ENCODE measurements around the gene VWA5B1. TPM values are rescaled to one million over a fixed set of nuclear protein-coding genes. Genes with fewer than 3 reads are reported as not detected.

The VWA5B1 gene
- total and polyA plus RNA-seq, 2 experiments from 2014 or later, result 0.16 to 1.0 TPM

GRCh38 chr1:20372676-20373075 is 82.0 kb downstream of the VWA5B1 start:
- DNase-seq (ENCODE audit: low spot score) (no peak), ATAC-seq (no peak)
- no peaks in the 10 kb centered on the region for H3K79me2 ChIP-seq (replicated peaks; ENCODE audit: insufficient read depth)
- no peaks in the 10 kb centered on the region for H3K9me3 Mint-ChIP-seq
- no peaks in the 10 kb centered on the region; the same call in 1 of the 2 replicates for H4K20me1 ChIP-seq (replicated peaks; ENCODE audit: insufficient read depth)
- H3K36me3 ChIP-seq (ENCODE audit: insufficient read depth), result no peaks in the 10 kb centered on the region
- no peaks in the 10 kb centered on the region for H3K9me2 ChIP-seq (ENCODE audit: insufficient read depth)
- TF ChIP-seq JUNB (IDR thresholded peaks at IDR 0.05; ENCODE audit: unreplicated experiment), result no peak
- TF ChIP-seq STAT1 (IDR thresholded peaks at IDR 0.05; ENCODE audit: unreplicated experiment), result no peak
- TF ChIP-seq EZH2phosphoT487 (IDR thresholded peaks at IDR 0.05; ENCODE audit: unreplicated experiment), result no peak
- no peak for TF ChIP-seq NANOG (IDR thresholded peaks at IDR 0.05; ENCODE audit: borderline replicate concordance)
- TF ChIP-seq CTCF (conservative IDR thresholded peaks at IDR 0.05; ENCODE audit: low read depth in 2 of 2), result no peak
- TF ChIP-seq, protein P1, sequence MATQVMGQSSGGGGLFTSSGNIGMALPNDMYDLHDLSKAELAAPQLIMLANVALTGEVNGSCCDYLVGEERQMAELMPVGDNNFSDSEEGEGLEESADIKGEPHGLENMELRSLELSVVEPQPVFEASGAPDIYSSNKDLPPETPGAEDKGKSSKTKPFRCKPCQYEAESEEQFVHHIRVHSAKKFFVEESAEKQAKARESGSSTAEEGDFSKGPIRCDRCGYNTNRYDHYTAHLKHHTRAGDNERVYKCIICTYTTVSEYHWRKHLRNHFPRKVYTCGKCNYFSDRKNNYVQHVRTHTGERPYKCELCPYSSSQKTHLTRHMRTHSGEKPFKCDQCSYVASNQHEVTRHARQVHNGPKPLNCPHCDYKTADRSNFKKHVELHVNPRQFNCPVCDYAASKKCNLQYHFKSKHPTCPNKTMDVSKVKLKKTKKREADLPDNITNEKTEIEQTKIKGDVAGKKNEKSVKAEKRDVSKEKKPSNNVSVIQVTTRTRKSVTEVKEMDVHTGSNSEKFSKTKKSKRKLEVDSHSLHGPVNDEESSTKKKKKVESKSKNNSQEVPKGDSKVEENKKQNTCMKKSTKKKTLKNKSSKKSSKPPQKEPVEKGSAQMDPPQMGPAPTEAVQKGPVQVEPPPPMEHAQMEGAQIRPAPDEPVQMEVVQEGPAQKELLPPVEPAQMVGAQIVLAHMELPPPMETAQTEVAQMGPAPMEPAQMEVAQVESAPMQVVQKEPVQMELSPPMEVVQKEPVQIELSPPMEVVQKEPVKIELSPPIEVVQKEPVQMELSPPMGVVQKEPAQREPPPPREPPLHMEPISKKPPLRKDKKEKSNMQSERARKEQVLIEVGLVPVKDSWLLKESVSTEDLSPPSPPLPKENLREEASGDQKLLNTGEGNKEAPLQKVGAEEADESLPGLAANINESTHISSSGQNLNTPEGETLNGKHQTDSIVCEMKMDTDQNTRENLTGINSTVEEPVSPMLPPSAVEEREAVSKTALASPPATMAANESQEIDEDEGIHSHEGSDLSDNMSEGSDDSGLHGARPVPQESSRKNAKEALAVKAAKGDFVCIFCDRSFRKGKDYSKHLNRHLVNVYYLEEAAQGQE (IDR thresholded peaks at IDR 0.05; ENCODE audit: unreplicated experiment), result no peak
- no peak for TF ChIP-seq EZH2 (IDR thresholded peaks at IDR 0.05; ENCODE audit: low read depth, unreplicated experiment)
- TF ChIP-seq POLR2AphosphoS5 (IDR thresholded peaks at IDR 0.05; ENCODE audit: low read depth), result no peak
- TF ChIP-seq CREB1 (CRISPR knock-in tag; IDR thresholded peaks at IDR 0.05; ENCODE audit: low read depth), result no peak
- no peak for TF ChIP-seq ZNF331 (CRISPR knock-in tag; IDR thresholded peaks at IDR 0.05; ENCODE audit: low read depth)
- TF ChIP-seq ZNF462 (CRISPR knock-in tag; IDR thresholded peaks at IDR 0.05), result no peak
- TF ChIP-seq, protein P2, sequence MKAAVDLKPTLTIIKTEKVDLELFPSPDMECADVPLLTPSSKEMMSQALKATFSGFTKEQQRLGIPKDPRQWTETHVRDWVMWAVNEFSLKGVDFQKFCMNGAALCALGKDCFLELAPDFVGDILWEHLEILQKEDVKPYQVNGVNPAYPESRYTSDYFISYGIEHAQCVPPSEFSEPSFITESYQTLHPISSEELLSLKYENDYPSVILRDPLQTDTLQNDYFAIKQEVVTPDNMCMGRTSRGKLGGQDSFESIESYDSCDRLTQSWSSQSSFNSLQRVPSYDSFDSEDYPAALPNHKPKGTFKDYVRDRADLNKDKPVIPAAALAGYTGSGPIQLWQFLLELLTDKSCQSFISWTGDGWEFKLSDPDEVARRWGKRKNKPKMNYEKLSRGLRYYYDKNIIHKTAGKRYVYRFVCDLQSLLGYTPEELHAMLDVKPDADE (IDR thresholded peaks at IDR 0.05), result no peak
- TF ChIP-seq ZNF114 (CRISPR knock-in tag; IDR thresholded peaks at IDR 0.05), result no peak
- peaks cover 39% of the 10 kb centered on the region for H3K27me3 Mint-ChIP-seq (ENCODE audit: insufficient read depth, low read depth, poor library complexity)
- peaks cover 46% of the 10 kb centered on the region for H3K27me3 ChIP-seq (ENCODE audit: insufficient read depth)
- H3K4me1 Mint-ChIP-seq, result peaks cover 15% of the 10 kb centered on the region
- H3F3A ChIP-seq (replicated peaks; ENCODE audit: low read depth), result no peaks in the 10 kb centered on the region
- no peak overlapping the region for H3K4me2 ChIP-seq
- H3K4me3 ChIP-seq, result no peak overlapping the region
- no peak overlapping the region for H3K4me3 Mint-ChIP-seq
- no peak overlapping the region for H2AFZ ChIP-seq
- no peak overlapping the region for H3K27ac Mint-ChIP-seq
- H3K4me1 ChIP-seq (ENCODE audit: insufficient read depth), result no peaks in the 10 kb centered on the region; the same call in 1 of the 2 replicates
- no peaks in the 10 kb centered on the region for H3K36me3 Mint-ChIP-seq (ENCODE audit: low read depth)
- no peak overlapping the region for H3K27ac ChIP-seq (ENCODE audit: low read depth)

All from GM23338 (cell line).